ENCODE data around the gene GLG1.

- TF ChIP-seq CTCF (IDR thresholded peaks at IDR 0.05; ENCODE audit: poor library complexity) (no peak), EZH2 (IDR thresholded peaks at IDR 0.05; ENCODE audit: borderline replicate concordance) (no peak)
These were observed 2.0 kb upstream of the GLG1 start for GRCh38 chr16:74608944-74609343.
